HG03095 (cell line): ENCODE data around the gene ZNF580.
A peak's percentile ranks its signal among the peaks of the same experiment; 100 is the strongest.

Source experiments
- ATAC-seq: cut with Tn5 transposase; IDR thresholded peaks from one replicate; pipeline ENCODE4 v1.9.1; 2021; ENCODE audit warnings: moderate library complexity; ENCODE audit not compliant: unreplicated experiment

The ZNF580 gene

DNA sequence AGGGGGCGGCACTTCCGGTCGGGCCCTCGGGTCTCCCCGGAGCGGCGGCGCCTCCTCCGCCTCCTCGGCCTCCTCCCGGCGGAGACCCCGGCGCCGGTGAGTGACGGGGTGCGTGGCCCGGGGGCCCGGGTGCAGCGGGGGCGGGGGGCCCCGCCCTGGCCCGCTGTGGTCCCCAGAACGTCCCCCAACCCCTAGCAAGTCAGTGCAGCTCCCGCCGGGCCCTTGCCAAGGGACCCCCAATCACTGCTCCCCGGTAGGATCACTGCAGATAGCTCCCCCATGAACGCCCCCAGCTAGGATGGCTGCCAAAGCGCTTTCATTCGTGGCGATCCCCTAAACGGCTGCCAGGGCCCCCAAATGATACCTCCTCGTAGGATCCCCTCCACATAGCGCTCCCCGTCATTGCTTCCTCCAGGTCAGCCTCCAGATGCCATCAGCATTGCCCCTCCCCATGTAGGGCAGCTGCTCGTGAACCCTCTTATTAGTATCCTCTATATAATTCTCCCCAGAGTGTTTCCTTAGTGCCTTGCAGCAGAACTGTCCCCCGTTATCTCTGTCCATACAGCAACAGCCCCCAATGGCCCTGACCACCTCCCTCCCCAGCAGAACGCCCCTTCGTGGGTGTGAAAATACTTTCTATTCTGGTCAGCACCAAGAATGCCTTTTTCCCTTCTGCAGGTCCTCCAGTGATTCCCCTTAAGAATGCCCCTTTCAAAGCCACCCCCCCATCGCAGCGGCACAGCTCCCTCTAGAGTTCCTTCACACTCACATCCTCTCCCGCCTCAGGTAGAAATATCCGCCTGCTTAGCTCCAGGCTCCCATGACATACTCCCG is 34.9 kb upstream of the ZNF580 start, which contains the start of gene ZNF865:
Gene ZNF865, plus strand, starts transcription at position 11 of the 834 bp plus-strand sequence. CDS start 7,972 bp downstream, outside the sequence.
- peak; percentile 32 for ATAC-seq

DNA sequence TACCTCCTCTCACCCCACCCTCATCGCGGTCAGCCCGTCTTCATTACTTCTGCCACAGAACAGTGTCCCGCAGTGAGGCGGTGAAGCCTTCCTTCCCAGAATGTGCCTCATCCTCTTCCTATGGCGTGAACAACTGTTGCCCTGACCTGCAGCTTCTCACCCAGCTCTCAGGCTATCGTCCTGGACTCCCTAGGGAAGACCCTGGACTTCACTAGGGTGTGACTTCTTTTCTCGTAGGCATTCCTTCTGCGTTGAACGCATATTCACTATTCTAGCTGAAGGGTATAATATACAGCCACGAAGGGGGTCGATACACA is 34.4 kb upstream of the ZNF580 start:
- no peak for ATAC-seq

DNA sequence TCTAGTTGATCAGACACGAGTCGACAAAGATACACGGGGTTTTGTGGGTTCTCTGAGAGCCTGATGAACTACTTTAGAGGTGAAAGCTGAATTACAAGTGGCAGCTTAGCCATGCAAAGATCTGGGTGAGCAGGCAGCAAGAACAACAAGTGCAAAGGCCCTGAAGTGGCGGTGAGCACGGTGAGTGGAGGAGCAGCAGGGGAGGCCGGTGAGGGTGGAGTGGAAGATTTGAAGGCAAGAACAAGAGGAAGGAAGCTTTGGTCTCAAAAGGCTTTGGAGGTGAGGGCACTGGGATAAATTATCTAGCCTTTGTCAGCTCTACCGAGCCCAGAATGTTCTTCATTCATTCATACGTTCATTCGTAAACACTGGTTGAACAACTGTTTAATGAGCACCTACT is 34.0 kb upstream of the ZNF580 start:
- no peak for ATAC-seq

DNA sequence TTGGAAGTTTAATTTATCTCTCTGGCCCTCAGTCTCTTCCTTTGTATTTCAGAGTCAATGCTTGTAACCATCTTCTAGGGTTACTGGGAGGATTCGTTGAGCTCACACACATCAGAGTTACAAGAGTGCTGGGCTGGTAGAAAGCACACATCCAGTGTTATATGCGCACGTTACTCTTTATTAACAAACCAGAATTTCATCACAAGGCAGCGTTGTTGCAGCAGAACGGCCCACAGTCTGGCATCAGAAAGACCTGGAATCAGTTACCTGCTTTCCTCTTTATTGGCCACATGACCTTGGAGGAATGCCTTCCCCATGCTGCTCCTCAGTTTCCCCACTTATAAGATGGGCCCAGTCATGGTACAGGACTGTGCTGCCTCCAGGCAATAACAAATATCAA is 31.5 kb upstream of the ZNF580 start:
- ATAC-seq = no peak

DNA sequence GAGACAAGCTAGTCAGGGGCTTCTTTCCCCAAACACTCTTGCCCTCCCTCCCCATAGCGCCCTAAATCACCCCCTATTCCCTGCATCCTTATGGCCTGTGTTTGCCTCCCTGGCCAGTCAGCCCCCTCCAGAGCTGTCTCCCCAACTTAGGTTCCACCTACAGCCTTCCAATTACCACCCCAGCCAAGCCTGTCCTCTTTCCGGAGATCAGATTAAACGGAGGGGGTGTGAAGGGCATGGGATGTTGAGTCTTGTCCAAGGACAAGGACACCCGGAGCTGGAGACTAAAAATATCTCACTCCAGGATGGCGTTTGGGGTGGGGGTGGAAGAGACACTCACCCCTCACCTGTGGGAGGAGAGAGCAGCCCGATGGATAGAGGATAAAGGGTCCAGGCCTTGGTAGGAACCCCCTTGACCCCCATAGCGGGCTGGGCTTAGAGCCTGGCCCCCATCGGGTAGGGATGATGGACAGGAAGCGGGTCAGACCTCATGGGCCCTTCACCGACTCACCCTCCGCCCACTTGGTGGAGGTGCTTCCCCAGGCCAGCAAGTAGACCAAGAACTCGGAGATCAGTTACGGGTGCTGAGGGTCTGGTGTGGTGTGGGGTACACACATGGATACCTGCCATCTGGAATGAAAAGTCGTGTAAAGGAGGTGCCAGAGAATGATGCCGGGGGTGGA is 29.4 kb upstream of the ZNF580 start:
- ATAC-seq = no peak

DNA sequence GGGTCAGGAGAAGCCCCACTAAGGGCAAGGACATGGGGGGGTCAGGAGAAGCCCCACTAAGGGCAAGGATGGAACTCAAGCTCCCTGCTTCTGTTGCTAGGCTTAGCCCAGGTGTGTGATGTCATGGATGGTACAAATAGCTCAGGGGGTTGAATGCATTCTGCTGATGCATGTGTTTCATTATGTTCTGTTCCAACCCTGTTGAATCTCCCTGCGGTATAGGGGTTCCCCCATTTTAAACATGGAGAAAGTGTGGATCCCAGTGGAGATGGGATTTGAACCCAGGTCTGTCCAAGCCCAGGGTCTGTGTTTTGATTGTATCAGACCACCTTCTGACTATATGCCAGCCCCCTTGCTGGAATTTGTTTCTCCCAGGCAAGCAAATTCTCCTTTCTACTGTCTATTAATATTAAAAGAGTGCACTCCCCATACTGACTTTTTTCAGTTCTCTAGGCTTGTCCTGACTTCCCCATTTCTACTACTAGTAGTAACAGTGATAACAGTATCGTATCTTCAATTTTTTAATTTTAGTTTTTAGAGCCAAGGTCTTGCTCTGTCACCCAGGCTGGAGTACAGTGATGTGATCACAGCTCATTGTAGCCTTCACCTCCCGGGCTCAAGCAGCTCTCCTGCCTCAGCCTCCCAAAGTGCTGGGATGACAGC is 28.7 kb upstream of the ZNF580 start:
- ATAC-seq = no peak

DNA sequence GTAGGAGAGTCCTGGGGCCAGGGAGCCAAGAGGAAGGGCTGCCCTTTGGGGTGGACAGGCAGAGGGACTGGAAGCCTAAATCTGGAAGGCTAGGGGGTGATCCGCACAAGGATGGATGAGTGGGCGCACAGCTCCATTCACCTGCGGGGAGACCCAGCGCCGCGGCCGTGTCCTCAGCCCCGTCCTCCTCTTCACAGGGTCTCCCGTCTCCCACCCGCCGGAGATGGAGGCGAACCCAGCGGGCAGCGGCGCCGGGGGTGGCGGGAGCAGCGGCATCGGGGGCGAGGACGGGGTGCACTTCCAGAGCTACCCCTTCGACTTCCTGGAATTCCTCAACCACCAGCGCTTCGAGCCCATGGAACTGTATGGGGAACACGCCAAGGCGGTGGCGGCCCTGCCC is 27.4 kb upstream of the ZNF580 start:
- ATAC-seq = no peak

DNA sequence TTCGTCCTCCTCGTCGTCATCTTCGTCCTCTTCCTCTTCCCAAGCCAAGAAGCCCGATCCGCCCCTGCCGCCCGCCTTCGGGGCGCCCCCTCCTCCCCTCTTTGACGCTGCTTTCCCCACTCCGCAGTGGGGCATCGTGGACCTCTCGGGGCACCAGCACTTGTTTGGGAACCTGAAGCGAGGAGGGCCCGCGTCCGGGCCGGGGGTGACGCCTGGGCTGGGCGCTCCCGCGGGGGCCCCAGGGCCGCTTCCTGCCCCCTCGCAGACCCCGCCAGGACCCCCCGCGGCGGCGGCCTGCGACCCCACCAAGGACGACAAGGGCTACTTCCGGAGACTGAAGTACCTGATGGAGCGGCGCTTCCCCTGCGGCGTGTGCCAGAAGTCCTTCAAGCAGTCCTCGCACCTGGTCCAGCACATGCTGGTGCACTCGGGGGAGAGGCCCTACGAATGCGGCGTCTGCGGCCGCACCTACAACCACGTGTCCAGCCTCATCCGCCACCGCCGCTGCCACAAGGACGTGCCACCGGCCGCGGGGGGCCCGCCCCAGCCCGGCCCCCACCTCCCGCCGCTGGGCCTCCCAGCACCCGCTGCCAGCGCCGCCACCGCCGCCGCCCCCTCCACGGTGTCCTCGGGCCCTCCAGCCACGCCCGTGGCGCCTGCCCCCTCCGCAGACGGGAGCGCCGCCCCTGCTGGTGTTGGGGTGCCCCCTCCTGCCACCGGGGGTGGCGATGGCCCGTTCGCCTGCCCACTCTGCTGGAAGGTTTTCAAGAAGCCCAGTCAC is 26.7 kb upstream of the ZNF580 start:
- no peak for ATAC-seq

DNA sequence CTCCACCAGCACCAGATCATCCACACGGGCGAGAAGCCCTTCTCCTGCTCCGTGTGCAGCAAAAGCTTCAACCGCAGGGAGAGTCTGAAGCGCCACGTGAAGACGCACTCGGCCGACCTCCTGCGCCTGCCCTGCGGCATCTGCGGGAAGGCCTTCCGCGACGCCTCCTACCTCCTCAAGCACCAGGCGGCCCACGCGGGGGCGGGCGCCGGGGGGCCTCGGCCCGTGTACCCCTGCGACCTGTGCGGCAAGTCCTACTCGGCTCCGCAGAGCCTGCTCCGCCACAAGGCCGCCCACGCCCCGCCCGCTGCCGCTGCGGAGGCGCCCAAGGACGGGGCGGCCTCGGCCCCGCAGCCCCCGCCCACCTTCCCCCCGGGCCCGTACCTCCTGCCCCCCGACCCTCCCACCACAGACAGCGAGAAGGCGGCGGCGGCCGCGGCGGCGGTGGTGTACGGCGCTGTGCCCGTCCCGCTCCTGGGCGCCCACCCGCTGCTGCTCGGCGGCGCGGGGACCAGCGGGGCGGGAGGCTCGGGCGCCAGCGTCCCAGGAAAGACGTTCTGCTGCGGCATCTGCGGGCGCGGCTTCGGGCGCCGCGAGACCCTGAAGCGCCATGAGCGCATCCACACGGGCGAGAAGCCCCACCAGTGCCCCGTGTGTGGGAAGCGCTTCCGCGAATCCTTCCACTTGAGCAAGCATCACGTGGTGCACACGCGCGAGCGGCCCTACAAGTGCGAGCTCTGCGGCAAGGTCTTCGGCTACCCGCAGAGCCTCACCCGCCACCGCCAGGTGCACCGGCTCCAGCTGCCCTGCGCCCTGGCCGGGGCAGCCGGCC is 25.9 kb upstream of the ZNF580 start:
- no peak for ATAC-seq

DNA sequence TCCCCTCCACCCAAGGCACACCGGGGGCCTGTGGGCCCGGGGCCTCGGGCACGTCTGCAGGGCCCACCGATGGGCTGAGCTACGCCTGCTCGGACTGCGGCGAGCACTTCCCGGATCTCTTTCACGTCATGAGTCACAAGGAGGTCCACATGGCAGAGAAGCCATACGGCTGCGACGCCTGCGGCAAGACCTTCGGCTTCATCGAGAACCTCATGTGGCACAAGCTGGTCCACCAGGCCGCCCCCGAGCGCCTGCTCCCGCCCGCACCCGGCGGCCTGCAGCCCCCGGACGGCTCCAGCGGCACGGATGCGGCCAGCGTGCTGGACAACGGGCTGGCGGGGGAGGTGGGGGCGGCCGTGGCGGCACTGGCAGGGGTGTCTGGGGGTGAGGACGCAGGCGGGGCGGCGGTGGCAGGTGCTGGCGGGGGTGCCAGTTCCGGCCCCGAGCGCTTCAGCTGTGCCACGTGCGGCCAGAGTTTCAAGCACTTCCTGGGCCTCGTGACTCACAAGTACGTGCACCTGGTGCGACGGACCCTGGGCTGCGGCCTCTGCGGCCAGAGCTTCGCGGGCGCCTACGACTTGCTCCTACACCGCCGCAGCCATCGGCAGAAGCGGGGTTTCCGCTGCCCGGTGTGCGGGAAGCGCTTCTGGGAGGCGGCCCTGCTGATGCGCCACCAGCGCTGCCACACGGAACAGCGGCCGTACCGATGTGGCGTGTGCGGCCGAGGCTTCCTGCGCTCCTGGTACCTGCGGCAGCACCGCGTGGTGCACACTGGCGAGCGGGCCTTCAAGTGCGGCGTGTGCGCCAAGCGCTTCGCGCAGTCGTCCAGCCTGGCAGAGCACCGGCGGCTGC is 25.0 kb upstream of the ZNF580 start:
- ATAC-seq = no peak

DNA sequence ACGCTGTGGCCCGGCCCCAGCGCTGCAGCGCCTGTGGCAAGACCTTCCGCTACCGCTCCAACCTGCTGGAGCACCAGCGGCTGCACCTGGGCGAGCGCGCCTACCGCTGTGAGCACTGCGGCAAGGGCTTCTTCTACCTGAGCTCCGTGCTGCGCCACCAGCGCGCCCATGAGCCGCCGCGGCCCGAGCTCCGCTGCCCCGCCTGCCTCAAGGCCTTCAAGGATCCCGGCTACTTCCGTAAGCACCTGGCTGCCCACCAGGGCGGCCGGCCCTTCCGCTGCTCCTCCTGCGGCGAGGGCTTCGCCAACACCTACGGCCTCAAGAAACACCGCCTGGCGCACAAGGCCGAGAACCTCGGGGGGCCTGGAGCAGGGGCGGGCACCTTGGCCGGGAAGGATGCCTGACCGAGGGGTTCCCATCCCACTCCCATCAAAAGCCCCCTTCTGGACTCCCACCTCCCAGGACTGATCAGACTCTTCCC is 24.4 kb upstream of the ZNF580 start:
- ATAC-seq = no peak

DNA sequence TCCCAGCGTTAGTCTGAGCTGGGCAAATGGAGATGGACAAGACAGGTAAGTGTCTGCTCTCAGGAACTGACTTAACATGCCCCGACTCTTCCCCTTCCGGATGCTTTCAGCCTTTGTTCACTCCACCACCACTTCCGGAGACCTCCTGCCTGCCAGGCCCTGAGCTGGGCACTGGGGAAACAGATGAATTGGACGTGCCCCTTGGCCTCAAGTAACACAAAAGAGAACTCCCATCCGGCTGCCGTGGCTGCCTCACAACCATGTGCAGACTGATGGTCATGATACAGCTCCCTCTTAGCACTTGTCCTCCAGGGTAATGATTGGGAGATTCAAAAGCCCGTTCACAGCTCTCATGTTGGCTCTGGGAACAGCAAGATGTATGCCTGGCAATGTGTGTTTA is 23.4 kb upstream of the ZNF580 start:
- ATAC-seq = no peak

DNA sequence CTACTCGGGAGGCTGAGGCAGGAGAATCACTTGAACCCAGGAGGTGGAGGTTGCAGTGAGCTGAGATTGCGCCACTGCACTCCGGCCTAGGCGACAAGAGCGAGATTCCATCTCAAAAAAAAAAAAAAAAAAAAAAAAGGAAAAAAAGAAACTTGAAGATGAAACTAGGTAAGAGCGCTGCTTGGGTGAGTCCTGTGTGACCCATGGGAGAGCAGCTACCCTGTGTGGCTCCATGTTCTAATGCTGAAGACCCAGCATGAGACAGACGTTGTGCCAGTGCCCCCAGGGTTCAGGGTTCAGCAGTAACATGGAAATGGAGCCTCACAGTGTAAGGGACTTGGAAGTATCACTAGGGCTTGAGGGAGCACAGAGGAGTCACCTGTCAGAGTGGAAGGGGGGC is 22.4 kb upstream of the ZNF580 start:
- no peak for ATAC-seq

DNA sequence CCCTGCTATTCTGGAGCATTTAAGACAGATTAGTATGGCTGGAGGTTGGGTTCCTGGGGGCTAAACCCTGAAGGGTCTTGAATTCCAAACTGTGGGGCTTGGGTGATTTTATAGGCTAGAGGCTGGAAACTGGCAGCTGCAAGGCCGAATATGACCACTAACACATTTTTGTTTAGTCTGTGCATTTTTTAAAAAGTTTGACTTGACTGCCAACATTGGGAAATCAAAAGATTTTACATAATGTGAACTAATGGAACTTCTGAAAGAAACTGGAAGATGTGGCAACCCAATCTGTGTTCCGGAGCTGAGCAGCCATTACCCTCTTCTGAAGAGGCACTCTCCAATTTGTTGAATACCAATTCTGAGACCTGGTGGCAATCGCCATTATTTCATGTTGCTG is 21.5 kb upstream of the ZNF580 start:
- no peak for ATAC-seq

DNA sequence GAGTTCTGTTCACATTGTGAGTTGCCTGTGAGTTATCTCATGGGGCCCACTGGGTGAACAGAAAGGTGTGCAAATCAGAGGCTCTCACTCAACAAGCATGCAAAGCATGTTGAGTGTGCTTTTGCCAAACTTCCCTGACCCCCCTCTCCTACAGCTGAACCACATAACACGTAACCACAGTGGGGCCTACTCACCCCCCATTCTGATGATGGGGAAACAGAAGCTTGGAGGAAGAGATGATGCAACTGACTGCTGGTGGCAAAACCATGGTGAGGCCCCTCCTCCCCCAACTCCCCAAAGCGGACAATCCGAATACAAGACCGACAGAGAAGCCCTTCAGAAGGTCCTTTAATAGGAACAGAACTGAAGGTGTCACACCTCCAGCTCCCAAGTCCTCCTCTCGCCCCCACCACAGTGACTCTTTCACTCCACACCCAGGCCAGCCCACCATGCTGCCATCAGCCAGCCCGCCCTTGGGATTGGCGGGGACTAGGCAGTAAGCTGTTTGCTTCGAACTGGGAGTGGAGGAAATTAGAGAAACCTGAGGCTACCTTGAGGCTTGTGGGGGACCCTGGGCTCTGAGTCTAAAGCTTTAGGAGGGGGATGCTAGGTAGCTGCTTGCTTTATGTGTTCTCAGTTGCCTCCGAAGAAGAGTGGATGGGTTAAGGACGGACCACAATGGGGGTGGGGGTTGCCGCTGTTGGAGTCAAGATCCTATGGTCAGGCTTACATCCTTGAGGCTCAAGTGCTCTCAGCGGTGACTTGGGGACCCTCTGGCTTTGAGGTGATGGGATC is 20.2 kb upstream of the ZNF580 start:
- ATAC-seq = no peak

DNA sequence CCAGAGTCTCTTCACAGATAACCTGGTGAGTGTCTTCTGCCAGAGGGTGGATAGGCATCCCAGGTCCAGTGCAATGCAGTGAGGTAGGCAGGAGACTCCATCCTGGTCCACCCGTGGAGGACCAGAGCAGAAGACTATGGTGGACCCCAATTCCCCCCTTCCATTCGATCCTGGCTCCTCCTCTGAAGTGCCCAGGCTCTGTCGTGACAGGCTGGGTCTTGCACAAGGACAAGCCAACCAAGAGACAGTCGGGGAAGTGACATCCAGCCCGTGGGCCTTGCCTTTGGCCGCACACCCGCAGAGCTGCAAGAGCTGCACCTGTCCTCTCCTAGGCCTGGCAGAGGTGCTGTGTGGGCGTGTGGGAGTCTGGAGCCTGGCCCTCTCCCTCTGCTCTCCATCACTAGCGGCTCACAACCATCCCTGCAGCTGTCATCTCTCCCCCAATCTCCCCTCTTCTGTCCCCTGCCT is 19.6 kb upstream of the ZNF580 start:
- no peak for ATAC-seq

DNA sequence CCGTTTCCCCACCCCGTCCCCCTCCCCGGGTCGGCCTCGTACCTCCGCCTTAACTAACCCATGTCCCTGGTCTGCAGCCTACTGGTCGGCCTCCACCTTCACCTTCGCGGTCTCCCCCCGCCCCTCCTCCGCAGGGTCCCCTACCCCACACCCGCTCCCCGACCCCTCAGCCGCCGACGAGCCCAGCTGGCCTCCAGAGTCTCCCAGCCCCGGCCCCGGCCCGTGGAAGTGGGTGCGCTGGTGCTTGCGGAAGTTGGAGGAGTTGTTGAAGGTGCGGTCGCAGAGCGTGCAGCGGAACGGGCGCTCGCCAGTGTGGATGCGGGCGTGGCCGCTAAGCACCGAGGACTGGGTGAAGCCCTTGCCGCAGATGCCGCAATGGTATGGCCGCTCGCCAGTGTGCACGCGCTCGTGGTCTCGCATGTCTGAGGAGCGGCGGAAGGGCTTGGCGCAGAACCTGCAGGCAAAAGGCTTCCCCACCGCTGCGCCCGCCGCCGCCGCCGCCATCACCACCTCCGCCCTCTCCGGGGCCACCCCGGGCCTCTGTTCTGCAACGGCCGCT is 19.1 kb upstream of the ZNF580 start:
- ATAC-seq = no peak
